ENCODE data around the gene GYPC.
"Not testable (repeated sequence)": the region's sequence is repeated elsewhere in the genome, so short reads cannot be mapped to it uniquely, and the experiment has no call there.

The GYPC gene

DNA sequence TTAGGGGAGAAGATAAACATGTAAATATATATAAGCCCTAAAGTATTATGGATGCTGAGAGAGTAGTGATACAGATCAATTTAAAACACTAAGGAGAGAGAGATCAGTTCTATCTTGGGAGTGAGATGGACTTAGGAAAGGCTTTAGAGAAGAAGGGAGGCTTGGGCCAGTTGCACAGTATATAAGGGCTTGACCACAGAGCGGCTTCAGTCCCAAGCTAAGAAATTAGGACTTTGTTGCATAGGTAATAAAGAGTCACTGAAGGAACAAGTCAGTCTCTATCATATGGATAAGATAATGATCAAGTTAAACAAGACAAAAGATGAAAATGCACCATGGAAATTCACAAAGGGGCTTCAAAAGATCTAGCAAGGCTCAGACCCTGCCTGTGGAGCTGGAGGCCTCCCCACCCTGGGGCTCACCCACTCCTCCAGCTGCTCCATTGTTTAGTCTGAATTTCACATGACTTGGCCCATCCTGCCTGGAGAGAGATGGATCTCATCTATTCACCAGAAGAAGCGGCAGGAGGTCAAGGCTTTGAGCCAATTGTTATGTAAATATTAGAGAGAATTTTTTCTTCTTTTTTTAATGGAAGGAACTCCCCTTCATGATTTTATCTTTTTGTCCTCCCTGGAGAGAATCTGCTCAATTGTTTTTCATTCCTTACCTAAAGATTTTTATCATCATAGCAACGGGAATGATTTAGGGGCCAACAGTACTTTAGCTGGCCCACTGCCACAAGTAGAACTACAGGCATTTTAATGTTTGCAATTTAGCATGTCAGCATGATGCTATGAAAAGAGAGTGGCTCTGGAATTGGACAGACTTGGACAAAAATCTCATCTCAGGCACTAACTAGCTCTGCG, 44.0 kb downstream of the GYPC start:
- DNase-seq = no peak

DNA sequence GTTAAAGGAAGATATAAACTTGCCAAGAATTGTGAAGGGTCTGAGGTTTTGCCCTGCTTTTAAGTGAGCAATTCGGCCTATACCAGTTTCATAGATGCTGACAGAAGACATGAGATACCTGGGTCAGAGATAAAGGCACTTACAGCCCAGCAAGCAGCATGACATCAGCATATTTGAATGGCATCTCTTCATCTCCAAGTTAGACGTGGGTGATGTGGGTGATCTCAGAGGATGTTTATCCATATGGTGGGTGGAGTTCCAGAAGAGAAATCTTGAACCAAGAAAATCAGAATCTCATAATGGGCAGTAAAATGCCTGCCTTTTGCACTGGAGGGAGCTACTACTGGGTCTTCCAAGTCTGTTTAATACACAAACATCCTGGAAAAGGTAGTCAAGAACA, 44.7 kb downstream of the GYPC start:
- DNase-seq = no peak

DNA sequence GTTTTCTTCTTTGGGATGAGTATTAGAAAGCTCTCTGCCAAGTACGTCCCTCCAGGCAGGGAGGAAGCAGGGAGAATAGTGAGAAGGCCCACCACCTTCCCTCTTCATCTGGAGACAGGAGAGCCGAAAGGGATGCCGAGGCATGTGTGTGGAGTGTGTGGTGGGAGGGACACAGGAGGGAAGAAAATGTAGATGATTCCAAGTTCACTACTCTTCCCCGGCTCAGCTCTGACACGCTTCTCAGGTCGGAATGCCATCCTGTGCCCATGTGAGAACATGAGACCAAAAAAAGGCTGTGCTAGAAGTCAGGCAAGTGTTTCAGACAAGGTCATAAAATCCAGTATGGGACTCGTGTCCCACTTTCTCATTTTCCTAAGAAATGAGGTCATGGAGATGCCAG, 47.4 kb downstream of the GYPC start:
- no peak for DNase-seq

DNA sequence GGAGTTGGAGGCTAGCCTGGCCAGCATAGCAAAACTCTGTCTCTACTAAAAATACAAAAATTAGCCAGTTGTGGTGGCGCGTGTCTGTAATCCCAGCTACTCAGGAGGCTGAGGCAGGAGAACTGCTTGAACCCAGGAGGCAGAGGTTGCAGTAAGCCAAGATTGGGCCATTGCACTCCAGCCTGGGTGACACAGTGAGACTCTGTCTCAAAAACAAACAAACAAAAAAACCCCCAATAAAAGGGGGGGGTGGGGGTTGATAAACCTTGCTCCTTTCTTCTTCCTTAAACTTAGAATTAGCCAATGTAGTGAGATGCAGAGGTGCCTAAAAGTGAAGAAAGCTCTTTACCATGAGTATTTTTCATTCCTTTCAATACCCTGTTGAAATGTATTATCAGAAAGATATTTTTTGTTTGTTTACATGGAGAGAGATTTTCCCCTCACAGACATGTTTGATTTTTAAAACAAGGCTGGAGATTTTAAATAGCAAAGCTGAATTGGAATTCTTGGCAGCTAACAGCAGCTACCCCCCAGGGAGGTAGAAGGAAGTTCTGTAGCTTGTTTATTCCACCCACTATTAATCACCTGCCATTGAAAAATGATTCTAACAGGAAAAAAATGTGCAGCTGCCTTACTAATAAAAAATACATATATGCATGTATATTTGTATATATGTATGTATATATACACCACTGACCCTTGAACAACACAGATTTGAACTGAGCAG, 48.6 kb downstream of the GYPC start:
- no peak for DNase-seq

DNA sequence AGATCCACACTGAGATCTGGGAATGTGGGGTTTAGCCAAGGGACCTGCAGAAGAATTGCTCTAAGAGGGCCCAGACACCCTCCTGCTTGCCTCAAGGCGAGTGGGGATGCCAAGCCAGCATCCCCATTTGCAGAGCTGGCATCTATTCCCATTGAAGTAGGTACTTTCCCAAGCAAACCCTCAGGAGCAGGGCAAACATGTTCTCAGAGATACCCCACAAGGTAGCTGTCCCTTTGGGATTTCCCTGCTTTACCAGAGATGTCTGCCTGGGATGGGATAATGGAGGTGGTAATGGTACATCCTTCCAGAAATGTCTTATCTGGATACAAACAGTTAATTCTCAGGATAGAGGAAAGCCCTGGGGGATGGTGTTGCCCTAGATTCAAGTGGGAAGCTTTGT, 51.2 kb downstream of the GYPC start:
- DNase-seq = no peak

DNA sequence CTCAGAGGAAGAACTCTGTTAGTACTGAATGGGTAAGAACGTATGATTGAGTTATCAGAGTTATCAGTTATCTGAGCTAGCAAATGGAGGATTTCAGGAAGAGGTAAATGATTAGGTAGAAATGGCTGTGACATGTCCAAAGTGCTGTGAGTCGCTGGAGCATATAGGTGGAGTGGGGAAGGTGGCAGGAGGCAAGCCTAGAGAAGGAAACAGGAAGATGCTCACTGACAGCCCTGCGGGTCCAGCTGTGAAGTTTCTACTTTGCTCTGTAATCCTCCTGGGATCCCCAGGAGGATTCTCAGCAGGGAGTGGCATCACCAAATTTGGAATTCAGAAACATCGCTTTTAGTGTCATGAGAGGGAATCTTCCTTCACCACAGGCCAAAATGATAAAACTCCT, 52.0 kb downstream of the GYPC start:
- no peak for DNase-seq

DNA sequence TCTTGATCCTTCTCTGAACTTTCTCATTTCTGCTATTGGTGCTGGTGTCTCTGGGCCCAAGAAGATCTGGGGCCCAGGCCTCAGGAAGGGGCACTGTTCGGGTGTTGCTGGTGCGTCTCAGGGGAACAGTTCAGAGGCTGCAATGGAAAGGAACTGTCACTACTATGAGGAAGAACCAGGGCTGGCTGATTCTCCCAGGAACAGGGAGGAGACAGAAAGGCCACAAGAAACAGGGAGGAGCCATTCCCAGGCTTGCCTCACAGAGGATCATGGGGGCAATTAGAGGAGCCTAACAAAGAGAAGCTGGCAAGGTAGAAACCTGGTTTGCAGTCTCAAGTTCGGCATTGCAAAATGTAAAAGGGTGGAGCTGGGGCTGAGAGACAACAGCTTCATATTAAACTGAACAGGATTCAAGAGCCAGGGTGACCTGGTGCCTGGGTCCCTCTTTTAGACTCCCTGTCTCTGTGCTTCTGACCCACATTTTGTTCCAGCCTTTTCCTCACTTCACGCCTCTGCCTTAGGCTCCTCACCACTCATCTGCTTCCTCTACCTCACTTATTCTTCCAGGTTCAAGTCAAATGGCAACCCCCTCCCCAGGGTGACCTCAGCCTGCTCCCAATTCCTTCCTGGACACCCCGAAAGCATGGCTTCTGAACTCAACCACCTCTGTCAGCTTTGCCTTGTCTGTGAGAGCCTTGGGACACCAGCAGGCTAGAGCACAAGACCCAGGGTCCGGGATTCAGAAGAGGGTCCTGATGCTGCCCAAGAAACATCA, 58.4 kb downstream of the GYPC start:
- DNase-seq = peak; percentile 27

DNA sequence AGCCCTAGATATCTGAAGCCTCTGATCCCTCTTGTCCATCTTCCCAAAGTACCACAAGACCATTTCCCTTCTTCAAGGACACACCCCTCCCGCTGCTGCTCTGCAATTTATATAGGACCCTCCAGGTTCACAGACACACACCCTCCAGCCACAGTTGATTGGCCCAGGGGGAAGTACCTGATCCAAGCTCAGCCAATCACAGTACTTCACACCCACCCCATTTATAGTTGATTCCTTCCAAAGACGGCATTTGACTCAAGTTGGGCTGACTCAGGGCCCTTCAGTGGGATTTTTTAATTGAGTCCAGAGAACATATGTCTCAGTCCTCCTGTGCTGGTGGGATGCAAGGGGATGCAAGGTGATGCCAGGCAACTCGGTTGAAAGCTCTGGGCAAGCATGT, 59.2 kb downstream of the GYPC start:
- no peak for DNase-seq

DNA sequence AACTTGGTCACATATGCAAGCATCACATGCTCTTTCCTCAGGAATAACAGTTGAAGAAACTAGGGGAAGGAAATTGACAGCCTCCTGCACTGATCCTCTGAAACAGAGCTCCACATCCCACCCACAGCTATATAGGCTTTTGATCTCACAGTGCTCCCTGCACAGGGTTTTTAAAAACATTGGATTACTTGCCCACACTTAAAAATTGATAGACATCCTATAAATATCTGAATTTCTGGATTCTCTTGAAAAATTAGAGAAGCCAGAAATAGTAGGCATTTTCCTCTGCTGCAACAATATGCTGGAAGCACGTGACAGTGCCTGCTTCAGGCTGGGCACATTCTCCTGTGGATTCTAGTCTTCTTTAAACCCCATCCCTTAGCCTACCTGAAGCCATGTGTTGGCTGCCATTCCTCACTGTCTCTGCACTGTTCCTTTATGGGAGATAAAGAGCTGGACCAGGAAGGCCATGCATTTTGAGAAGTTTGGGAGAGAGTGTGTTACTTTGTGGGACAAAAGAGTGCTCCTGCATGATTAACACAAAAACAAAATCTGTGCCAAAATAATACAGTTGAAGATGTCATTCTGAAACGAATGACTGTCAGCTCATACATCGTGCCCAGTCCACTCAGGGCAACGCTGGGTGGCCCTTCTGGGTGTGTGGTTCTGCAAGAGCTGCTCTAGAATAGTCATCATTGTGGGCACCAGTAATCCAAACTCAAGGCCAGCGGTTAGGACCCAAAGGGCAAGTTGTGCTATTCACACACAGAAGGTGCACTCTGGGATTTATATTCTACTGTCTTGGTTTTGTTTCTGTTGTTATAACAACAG, 59.8 kb downstream of the GYPC start:
- no peak for DNase-seq

DNA sequence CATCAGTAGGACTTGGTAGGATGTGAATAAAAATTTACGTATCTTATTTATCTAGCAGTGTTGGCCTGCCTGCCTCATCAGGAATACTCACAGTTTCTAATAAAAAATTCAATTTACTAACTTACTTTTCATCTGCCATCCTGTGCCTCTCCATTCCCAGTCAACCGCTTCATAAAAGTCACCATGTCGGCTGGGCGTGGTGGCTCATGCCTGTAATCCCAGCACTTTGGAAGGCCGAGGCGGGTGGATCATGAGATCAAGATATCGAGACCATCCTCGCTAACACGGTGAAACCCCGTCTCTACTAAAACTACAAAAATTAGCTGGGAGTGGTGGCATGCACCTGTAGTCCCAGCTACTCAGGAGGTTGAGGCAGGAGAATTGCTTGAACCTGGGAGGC, 61.3 kb downstream of the GYPC start:
- DNase-seq = not testable (repeated sequence)

DNA sequence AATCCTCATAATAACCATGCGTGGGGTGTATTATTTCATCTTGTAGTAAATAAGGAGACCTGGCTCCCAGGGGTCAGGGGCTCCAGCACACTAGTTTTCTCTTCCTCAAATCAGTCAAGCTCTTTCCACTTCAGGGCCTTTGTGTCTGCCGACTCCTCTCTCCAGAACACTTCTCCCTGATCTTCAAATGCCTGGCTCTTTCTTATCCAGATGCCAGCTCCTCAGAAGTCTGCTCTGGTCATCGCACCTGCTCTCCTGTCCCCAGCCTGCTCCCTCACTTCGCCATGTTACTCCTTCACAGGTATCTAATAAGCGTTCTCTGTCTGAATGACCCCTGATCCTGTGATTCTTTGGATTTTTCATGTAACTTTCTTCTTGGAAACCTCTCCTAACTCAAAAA, 62.0 kb downstream of the GYPC start:
- no peak for DNase-seq

DNA sequence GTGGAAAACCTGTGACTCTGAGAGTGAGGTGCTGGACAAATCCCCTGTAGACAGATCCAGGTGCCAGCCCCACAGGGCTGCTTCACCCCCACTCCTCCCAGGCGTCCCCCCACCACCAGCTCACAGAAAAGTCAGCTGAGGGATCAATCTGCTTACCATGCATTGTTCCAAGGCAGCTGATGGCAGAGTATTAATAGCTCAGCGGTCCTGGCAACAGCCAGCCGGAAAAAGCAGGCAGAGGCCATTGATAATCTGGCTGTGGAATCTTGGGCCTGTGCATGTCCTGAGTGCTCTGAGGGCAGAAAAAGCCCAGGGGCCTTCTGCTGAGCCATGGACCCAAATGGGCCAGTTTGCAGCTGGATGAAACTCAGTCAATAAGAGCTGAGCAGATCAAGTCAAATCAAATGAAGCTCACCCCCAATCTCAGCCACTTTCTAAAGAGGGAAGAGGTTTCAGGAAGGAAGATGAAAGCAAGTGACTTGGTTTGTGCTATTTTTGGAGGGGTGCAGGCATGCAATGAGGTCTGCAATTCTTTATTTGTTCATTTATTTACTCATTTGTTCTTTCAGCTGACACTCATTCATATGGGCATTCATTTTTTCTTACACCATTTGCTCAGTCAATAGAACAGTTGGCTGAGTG, 63.4 kb downstream of the GYPC start:
- peak; percentile 16 for DNase-seq

DNA sequence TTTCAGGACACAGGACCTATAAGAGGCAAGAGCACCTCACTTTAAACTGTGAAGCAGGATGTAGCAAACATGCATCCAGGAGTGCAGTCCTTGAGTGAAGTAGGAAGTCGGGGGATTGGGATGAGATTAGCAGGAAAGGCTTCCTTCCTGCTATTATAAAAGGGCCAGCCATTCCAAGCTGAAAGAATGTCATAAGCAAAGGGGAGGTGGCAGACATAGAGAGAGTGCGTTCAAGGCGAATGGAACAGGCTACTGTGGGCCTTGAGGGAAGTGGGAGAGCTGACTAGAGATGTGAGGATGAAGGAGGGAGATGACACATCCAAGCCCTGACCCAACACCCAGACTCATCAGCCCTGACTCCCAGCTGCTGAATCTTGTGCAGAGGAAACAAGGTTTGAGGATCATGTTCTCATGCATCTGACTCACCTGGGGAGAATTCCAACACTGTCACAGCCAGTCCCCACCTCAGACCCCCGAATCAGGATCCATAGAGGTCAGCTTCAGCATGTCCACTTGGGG, 63.9 kb downstream of the GYPC start:
- peak; percentile 77 for DNase-seq

DNA sequence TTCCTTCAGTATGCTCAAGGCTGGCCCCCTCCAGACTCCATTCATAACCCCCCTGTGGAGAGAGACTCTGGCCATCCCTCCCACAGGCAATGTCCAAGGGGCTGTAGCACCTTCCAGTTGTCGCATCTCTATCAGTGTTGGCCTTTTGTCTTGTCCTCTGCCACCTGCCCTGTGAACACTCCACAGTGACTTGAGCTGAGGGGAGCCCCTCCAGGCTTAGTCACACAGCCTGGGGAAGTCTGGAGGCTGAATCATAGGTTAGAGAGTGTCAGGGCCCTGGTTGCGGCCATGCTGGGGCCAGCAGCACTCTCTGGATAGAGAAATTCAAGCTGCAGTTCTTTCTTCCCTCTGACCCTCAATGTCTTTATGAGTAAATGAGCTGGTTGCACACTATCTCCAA, 64.7 kb downstream of the GYPC start:
- peak; percentile 67 for DNase-seq

DNA sequence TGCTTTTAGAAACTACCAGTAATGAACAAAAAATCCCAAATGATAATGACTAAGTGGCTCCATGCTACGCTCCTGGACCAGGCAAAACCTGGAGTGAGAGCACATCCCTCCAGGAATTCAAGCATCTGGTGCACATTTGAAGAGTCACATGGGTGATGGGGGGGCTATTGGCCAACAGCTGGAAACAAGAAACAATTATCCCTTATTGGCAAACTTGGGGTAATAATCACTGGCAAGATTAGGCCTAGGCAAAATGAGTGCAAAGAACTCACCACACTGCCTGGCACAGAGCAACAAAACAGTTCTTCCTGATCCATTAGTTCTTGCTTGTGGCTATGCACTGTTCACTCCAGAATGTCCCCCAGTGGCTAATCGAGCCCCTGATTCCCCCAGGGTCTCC, 66.1 kb downstream of the GYPC start:
- DNase-seq = no peak

DNA sequence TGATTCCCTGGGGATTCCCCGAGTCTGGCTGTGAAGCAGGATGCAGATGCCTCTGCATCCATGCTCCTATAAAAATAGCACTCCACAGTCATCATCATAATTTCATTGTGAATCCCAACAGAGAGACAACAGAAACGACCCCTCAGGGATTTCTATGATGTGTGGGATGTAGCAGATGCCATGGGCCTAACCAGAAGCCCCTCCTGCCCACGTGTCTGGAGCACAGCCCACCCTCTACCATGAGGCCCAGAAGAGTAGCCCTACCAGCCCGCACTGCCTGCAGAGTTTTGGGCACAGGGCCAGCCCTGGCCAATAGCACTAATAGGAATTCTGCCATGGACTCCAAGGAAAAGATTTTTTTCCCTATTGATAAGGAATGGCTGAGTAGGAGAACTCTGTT, 66.6 kb downstream of the GYPC start:
- DNase-seq = no peak

DNA sequence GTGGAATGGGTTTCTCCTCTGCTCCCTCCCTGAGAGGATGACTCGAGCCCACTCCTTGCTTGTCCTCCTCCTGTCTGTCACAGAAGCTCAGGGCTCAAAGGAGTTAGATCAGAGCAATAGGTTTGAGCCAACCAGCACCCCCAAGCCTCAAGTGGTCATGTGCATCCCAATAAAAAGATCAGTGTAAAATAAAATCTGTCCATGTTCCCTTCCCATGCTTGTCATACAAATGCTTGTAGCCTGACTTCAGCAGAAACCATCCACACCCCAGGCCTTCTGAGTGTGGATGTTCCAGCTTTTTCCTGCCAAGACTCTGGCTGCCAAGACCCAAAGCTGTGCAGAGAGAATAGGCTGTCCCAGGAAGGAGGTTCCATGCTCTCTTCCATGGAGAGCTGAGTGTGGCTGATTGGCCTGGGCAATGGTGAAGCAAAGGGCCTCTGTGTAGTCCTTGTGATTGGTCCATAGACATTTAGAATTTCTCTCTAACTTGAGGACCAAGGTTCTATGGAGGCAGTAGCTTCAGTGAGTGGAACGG, 67.4 kb downstream of the GYPC start:
- no peak for DNase-seq

DNA sequence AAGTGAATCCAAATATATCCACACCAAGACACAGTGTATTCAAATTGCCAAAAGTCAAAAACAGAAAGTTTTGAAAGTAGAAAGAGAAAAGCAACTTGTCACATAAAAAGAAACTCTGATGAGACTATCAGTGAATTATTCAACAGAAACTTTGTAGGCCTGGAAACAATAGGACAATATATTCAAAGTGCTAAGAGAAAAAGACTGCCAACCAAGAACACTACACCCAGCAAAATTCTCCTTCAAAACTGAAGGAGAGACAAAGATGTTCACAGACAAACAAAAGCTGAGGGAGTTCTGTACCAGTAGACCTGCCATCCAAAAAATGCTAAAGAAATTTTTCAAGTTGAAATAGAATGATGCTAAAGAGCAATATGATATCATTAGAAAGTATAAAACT, 69.6 kb downstream of the GYPC start:
- no peak for DNase-seq

DNA sequence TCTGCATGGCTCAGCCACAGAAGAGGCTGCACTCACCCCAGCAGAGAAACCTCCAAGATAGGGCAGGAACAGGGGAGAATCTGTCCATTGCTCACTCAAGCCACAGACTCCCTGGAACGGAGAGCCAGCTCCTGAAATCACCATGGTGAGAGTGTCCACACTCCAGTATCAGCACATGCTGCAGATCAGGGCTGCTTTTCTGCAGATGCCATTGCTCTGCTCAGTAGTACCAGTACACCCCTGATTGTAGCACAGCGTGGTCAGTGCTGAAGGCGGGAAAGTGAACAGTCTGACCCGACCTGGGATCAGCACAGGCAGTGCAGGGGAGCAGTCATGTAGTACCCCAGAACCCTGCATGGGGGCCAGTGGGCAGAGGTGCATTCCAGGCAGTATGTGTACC, 73.9 kb downstream of the GYPC start:
- DNase-seq = no peak

DNA sequence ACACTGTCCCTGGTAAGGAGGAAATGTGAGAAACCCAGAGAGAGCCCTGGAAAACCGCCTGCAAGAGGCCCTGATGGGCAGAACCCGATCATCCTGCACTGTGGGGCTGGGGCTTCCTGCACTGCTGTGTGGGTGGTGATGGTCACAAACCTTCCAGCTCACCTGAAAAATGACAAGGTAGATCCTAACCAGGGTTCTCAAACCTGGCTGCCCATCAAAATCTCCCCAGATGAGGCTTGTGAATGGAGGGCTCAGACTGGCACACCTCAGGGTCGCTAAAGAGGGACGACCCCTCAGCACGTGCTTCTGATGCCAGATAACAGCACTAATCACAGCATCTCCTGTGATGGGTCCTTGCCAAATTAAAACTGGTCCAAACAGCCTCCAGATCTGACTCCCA, 74.7 kb downstream of the GYPC start:
- no peak for DNase-seq

DNA sequence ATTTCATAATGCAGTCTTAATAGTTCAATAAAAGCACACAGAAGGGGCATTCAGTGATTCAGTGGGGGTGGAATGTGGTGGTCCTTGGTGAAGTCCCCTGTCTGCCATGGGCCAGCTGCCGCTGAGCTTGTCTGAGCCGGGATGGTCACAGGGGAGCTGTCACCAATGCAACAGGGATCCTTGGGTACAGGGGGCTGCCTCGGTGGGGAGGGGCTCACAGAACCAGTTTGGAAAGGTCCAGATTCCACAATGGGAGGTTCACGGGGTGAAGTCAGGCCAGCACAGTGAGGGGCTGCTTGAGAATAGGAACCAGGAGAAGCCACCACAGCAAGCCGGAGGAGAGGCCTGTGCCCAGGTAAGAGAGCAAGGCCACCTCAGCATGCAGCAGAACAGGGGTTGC, 75.4 kb downstream of the GYPC start:
- DNase-seq = no peak

All from suppressor macrophage treated with lipopolysaccharide for 4 hours (primary cell).